ENCODE measurements around the gene HDAC11. TPM values are rescaled to one million over a fixed set of nuclear protein-coding genes. Genes with fewer than 3 reads are reported as not detected.
"Not testable (repeated sequence)": the region's sequence is repeated elsewhere in the genome, so short reads cannot be mapped to it uniquely, and the experiment has no call there.

Gene HDAC11
- 8.8 and 9.8 TPM in 2 replicates for total RNA-seq

GRCh38 chr3:13479582-13480339 lies at the start of gene HDAC11:
Gene HDAC11, plus strand, starts transcription at chr3:13480306. Its CDS starts 42 bp downstream, at chr3:13480348.
- H3K4me3 ChIP-seq (ENCODE audit: low read depth, low read length) = peak within 1 kb of the TSS; percentile 68
- DNase-seq (ENCODE audit: low read depth) = peak; percentile 38
- TF ChIP-seq, protein P1, sequence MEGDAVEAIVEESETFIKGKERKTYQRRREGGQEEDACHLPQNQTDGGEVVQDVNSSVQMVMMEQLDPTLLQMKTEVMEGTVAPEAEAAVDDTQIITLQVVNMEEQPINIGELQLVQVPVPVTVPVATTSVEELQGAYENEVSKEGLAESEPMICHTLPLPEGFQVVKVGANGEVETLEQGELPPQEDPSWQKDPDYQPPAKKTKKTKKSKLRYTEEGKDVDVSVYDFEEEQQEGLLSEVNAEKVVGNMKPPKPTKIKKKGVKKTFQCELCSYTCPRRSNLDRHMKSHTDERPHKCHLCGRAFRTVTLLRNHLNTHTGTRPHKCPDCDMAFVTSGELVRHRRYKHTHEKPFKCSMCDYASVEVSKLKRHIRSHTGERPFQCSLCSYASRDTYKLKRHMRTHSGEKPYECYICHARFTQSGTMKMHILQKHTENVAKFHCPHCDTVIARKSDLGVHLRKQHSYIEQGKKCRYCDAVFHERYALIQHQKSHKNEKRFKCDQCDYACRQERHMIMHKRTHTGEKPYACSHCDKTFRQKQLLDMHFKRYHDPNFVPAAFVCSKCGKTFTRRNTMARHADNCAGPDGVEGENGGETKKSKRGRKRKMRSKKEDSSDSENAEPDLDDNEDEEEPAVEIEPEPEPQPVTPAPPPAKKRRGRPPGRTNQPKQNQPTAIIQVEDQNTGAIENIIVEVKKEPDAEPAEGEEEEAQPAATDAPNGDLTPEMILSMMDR (conservative IDR thresholded peaks at IDR 0.05; ENCODE audit: low read depth, low read length) = peak; percentile 14

- DNase-seq (ENCODE audit: low read depth); H3K4me3 ChIP-seq (ENCODE audit: low read depth, low read length): not testable (repeated sequence)
Observed at GRCh38 chr3:13430411-13430875, 49.7 kb upstream of the HDAC11 start.

DNA sequence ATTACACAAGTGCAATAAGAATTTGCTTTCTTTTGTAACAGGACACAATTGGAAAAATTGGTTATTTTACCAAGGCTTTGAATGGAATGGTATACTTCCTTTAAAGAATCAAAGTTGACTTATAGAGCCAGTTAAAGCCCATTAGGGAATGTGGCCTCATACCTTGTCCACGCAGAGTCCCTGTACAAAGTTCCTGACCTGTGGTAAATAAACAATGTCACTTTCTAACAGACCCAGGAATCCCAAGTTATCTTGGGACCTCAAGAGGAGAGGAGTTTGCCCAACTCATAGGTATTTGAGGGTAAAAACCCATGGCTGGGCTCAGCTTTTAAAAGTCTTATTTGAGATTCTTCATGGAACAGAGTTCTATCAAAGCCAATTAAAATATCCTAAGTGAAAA lies 48.0 kb upstream of the HDAC11 start:
- H3K4me3 ChIP-seq (ENCODE audit: low read depth, low read length) = no peak overlapping the region
- no peak for DNase-seq (ENCODE audit: low read depth)
- TF ChIP-seq, protein P1 (conservative IDR thresholded peaks at IDR 0.05; ENCODE audit: low read depth, low read length) = no peak

- DNase-seq (ENCODE audit: low read depth) = no peak
- TF ChIP-seq, protein P1 (conservative IDR thresholded peaks at IDR 0.05; ENCODE audit: low read depth, low read length) = no peak
- no peak overlapping the region for H3K4me3 ChIP-seq (ENCODE audit: low read depth, low read length)
Observed at GRCh38 chr3:13433912-13434311, 46.2 kb upstream of the HDAC11 start.

GRCh38 chr3:13436213-13436612 lies 43.9 kb upstream of the HDAC11 start:
- DNase-seq (ENCODE audit: low read depth) = not testable (repeated sequence)

GRCh38 chr3:13440204-13440817 lies 39.8 kb upstream of the HDAC11 start:
- DNase-seq (ENCODE audit: low read depth) = no peak
- TF ChIP-seq, protein P1 (conservative IDR thresholded peaks at IDR 0.05; ENCODE audit: low read depth, low read length) = no peak
- no peak overlapping the region for H3K4me3 ChIP-seq (ENCODE audit: low read depth, low read length)

More at GRCh38 chr3:13436213-13436612, 43.9 kb upstream of the HDAC11 start:
- H3K4me3 ChIP-seq (ENCODE audit: low read depth, low read length) = not testable (repeated sequence)

- not testable (repeated sequence) for H3K4me3 ChIP-seq (ENCODE audit: low read depth, low read length); DNase-seq (ENCODE audit: low read depth)
Observed at GRCh38 chr3:13442882-13443281, 37.2 kb upstream of the HDAC11 start.

DNA sequence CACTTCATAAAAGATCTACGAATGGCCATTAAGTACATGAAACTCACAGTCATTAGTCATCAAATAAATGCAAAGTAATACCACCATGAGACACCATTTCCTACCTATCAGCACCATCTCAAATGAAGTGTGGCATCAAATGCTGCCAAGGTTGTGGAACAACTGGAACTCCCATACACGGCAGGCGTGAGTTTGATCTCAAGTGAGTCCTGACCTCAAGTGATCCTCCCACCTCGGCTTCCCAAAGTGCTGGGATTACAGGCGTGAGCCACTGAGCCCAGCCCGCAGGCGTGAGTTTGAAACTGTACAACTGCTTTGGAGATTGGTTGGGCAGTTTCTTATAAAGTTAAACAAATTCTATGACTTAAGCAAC lies 28.8 kb upstream of the HDAC11 start:
- no peak for DNase-seq (ENCODE audit: low read depth)
- TF ChIP-seq, protein P1 (conservative IDR thresholded peaks at IDR 0.05; ENCODE audit: low read depth, low read length) = no peak
- peak overlapping the region; percentile 78 for H3K4me3 ChIP-seq (ENCODE audit: low read depth, low read length)
